WERI-Rb-1 (cell line): ENCODE data around the gene BAZ2B.
"Not testable (repeated sequence)": the region's sequence is repeated elsewhere in the genome, so short reads cannot be mapped to it uniquely, and the experiment has no call there.

Source experiments
- DNase-seq: peaks from one replicate; pipeline ENCODE4 v3.0.0-alpha.2; 2020
- H3K27ac ChIP-seq: fragments of 250-450 bp; sonication (Bioruptor Pico); 2 replicates; pipeline ENCODE4 v1.5.1; 2020; ENCODE audit warnings: mild to moderate bottlenecking, moderate library complexity
- H3K27me3 ChIP-seq: fragments of 250-450 bp; sonication (Bioruptor Pico); 2 replicates; pipeline ENCODE4 v1.5.1; 2021; ENCODE audit warnings: mild to moderate bottlenecking, low read depth, moderate library complexity; ENCODE audit not compliant: insufficient read depth, severe bottlenecking
- H3K36me3 ChIP-seq: fragments of 250-450 bp; sonication (Bioruptor Pico); 2 replicates; pipeline ENCODE4 v1.5.1; 2020; ENCODE audit warnings: mild to moderate bottlenecking, moderate library complexity
- H3K4me3 ChIP-seq: 2 replicates; pipeline ENCODE4 v1.5.1; 2011; ENCODE audit warnings: low read depth, mild to moderate bottlenecking, control low read depth, low read length
- H3K9me3 ChIP-seq: fragments of 250-450 bp; sonication (Bioruptor Pico); 2 replicates; pipeline ENCODE4 v1.5.1; 2021; ENCODE audit warnings: mild to moderate bottlenecking, moderate library complexity; ENCODE audit not compliant: severe bottlenecking
- TF ChIP-seq, protein P1 (sequence below): IDR thresholded peaks from 2 replicates; pipeline ENCODE4 v1.5.1; 2011; ENCODE audit warnings: low read depth, mild to moderate bottlenecking, control low read depth, inconsistent platforms, low read length

Gene BAZ2B

DNA sequence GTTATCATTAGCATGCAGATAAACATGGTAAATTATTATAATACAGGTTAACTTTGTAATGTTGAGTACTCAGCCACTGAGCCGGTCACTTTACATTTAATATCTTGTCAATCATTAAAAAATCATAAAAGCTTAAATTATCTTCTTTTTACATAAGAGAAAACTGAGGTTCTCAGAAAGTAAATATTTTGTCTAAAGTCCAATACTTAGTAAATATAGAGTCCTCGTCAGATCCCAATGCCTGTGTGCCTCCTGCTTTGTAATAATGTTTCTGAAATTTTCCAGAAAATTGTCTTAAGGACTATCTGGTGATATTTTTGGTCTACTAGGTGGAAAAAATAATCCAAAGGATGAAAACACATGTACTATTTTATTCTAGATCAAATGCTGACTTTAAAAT lies 213.6 kb downstream of the BAZ2B start:
- Histone ChIP-seq H3K36me3 (peaks cover 25% of the 10 kb centered on the region), H3K4me3 (no peak overlapping the region), H3K9me3 (no peaks in the 10 kb centered on the region), H3K27ac (no peak overlapping the region), H3K27me3 (no peaks in the 10 kb centered on the region)
- TF ChIP-seq, protein P1, sequence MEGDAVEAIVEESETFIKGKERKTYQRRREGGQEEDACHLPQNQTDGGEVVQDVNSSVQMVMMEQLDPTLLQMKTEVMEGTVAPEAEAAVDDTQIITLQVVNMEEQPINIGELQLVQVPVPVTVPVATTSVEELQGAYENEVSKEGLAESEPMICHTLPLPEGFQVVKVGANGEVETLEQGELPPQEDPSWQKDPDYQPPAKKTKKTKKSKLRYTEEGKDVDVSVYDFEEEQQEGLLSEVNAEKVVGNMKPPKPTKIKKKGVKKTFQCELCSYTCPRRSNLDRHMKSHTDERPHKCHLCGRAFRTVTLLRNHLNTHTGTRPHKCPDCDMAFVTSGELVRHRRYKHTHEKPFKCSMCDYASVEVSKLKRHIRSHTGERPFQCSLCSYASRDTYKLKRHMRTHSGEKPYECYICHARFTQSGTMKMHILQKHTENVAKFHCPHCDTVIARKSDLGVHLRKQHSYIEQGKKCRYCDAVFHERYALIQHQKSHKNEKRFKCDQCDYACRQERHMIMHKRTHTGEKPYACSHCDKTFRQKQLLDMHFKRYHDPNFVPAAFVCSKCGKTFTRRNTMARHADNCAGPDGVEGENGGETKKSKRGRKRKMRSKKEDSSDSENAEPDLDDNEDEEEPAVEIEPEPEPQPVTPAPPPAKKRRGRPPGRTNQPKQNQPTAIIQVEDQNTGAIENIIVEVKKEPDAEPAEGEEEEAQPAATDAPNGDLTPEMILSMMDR = no peak
- DNase-seq = no peak

DNA sequence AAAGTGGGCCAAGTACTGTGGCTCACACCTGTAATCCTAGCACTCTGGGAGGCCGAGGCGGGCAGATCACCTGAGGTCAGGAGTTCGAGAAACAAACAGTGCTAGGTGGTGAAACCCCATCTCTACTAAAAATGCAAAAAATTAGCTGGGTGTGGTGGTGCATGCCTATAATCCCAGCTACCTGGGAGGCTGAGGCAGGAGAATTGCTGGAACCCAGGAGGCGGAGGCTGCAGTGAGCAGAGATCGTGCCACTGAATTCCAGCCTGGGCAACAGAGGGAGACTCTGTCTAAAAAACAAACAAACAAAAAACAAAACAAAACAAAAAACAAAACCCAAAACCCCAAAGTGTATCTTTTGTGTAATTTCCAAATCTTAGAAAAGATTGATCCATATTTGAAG lies 214.2 kb downstream of the BAZ2B start:
- H3K9me3 ChIP-seq, DNase-seq, H3K27me3 ChIP-seq, H3K27ac ChIP-seq, H3K4me3 ChIP-seq: not testable (repeated sequence)
- peaks cover 21% of the 10 kb centered on the region for H3K36me3 ChIP-seq

DNA sequence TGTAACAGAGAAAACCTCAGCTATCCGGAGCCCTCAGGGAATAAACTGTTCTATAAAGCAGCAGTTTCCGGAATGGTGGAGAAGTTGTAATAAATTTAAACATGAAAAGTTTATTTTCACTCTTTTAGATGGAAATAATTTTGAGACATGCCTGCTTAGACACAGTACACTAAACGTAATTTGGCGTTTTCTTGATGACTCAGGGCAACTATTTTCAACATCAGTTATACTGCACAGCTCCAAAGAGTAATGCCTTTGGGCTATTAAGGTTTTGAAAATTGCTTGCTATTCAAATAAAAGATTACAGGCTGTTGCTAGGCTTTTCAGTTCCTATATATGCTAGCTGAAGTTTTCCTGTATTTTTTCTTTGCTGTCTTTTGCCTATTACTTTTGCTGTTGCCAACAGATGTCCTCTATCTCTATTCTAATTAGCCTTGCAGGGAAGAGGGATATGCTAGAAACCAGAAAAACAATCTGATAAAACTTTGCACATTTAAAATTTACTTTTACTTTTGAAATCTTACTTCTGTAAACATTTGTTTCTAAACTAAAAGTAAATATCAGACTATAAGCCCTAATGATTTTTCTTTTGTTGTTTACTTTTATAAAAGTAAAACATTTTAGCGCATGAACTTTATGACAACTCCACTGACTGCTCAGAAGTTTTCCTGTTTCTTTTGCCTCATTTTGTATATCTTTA lies 216.5 kb downstream of the BAZ2B start:
- Histone ChIP-seq H3K27ac (no peak overlapping the region), H3K27me3 (no peaks in the 10 kb centered on the region), H3K9me3 (no peaks in the 10 kb centered on the region), H3K36me3 (peaks cover 9% of the 10 kb centered on the region; the same call in 1 of the 2 replicates), H3K4me3 (no peak overlapping the region)
- TF ChIP-seq, protein P1 = no peak
- no peak for DNase-seq

DNA sequence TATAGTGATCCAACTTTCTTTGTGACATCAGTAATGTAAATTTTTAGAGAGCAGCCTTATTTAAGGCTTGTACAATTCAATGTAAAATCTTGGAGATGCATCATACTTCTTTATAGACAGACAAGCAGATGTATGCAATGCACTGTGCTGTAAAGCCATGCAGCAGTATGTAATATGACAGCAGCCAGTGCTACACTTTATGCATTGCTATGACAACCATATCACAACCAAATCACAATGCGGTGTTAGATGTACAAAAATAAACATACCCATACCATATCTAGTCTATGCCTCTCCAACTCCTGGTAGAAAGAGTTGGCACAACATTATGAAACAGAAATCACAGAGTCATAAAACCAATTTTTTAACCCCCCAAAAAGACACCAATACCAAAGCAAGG lies 219.5 kb downstream of the BAZ2B start:
- H3K27ac ChIP-seq = no peak overlapping the region
- H3K36me3 ChIP-seq = no peaks in the 10 kb centered on the region
- H3K9me3 ChIP-seq = no peaks in the 10 kb centered on the region
- H3K4me3 ChIP-seq = no peak overlapping the region
- TF ChIP-seq, protein P1 = no peak
- DNase-seq = no peak
- no peaks in the 10 kb centered on the region for H3K27me3 ChIP-seq

DNA sequence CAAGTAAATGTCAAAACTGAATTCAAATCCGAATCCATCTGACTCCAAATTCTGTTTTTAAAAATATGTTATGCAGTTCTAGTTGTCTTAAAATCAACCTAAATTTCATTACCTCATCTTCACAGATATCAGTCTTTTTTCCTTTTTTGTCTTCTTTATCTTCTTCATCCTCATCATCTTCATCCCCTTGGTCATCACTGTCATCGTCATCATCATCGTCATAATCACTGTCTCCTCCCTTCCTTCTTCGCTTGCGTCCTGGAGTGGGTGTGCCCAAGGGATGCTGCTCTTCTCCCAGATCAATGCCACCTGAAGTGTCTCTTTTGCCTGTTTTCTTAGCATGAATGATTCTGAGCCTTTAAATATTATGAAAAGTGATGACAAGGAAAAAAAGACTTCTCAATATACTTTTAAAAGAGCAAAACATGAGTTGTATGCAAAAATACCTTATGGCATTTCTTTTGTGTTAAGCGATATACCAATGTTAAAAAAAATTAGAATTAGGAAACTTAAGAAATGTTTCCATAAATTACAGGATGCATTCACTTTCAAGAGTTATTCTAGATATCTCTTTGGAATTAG lies 233.8 kb downstream of the BAZ2B start:
- peaks cover 36% of the 10 kb centered on the region for H3K36me3 ChIP-seq
- no peak overlapping the region for H3K27ac ChIP-seq
- DNase-seq = no peak
- TF ChIP-seq, protein P1 = no peak
- no peak overlapping the region for H3K4me3 ChIP-seq
- H3K9me3 ChIP-seq = no peaks in the 10 kb centered on the region
- H3K27me3 ChIP-seq = no peaks in the 10 kb centered on the region

DNA sequence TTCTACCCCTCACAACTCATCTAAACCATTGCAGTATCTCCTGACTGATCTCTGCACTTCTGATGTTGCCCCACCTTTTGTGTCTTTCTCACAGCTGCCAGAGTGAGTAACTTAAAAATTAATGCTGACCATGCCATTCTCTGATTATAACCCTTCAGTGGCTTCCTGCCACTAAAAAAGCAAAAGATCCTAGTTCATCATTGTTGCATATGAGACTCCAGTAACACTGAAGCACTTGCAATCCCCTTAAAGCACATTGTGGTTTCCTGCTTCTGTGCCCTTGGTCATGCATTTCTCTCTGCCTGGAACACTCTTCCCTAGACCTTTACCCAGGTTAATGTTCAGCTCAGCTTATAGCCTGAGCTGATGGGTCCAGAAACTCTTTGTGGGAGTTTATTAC lies 234.8 kb downstream of the BAZ2B start:
- TF ChIP-seq, protein P1 = no peak
- Histone ChIP-seq H3K27ac (no peak overlapping the region), H3K27me3 (no peaks in the 10 kb centered on the region), H3K9me3 (no peaks in the 10 kb centered on the region), H3K36me3 (peaks cover 31% of the 10 kb centered on the region), H3K4me3 (no peak overlapping the region)
- DNase-seq = no peak
